ENCODE data around the gene LECT2.

DNA sequence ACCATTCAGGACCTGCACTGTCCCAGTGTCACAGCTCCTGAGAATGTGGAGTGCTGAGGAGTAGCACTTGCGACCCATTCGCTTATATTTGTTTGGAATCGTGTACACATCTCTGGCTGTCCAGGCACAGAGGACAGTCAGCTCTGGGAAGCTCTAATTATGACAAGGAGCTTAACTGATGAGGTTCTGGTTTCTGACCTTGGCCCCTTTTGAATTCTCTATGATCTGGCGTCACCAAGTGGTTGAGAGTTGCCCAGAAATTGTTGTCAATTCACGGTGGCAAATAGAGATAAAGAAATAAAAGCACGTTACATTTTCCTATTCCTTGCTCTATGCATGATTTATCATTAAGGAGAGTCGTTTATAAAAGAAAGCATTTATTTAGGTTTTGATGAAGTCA lies 34.9 kb upstream of the LECT2 start:
- TF ChIP-seq, protein P1, sequence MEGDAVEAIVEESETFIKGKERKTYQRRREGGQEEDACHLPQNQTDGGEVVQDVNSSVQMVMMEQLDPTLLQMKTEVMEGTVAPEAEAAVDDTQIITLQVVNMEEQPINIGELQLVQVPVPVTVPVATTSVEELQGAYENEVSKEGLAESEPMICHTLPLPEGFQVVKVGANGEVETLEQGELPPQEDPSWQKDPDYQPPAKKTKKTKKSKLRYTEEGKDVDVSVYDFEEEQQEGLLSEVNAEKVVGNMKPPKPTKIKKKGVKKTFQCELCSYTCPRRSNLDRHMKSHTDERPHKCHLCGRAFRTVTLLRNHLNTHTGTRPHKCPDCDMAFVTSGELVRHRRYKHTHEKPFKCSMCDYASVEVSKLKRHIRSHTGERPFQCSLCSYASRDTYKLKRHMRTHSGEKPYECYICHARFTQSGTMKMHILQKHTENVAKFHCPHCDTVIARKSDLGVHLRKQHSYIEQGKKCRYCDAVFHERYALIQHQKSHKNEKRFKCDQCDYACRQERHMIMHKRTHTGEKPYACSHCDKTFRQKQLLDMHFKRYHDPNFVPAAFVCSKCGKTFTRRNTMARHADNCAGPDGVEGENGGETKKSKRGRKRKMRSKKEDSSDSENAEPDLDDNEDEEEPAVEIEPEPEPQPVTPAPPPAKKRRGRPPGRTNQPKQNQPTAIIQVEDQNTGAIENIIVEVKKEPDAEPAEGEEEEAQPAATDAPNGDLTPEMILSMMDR (IDR thresholded peaks at IDR 0.05): no peak
- TF ChIP-seq SIN3A (IDR thresholded peaks at IDR 0.05; ENCODE audit: borderline replicate concordance, insufficient read depth, low read depth, low read length): no peak
- no peak for TF ChIP-seq POLR2AphosphoS5 (IDR thresholded peaks at IDR 0.05; ENCODE audit: low read depth, low read length)
- TF ChIP-seq TCF7L2 (IDR thresholded peaks at IDR 0.05; ENCODE audit: low read depth, low read length): no peak
- TF ChIP-seq, protein P2, sequence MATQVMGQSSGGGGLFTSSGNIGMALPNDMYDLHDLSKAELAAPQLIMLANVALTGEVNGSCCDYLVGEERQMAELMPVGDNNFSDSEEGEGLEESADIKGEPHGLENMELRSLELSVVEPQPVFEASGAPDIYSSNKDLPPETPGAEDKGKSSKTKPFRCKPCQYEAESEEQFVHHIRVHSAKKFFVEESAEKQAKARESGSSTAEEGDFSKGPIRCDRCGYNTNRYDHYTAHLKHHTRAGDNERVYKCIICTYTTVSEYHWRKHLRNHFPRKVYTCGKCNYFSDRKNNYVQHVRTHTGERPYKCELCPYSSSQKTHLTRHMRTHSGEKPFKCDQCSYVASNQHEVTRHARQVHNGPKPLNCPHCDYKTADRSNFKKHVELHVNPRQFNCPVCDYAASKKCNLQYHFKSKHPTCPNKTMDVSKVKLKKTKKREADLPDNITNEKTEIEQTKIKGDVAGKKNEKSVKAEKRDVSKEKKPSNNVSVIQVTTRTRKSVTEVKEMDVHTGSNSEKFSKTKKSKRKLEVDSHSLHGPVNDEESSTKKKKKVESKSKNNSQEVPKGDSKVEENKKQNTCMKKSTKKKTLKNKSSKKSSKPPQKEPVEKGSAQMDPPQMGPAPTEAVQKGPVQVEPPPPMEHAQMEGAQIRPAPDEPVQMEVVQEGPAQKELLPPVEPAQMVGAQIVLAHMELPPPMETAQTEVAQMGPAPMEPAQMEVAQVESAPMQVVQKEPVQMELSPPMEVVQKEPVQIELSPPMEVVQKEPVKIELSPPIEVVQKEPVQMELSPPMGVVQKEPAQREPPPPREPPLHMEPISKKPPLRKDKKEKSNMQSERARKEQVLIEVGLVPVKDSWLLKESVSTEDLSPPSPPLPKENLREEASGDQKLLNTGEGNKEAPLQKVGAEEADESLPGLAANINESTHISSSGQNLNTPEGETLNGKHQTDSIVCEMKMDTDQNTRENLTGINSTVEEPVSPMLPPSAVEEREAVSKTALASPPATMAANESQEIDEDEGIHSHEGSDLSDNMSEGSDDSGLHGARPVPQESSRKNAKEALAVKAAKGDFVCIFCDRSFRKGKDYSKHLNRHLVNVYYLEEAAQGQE (IDR thresholded peaks at IDR 0.05; ENCODE audit: insufficient read depth in 1 of 2, low read depth in 2 of 2, low read length in 1 of 2): no peak
